ENCODE measurements around the gene SUPT5H. TPM values are rescaled to one million over a fixed set of nuclear protein-coding genes. Genes with fewer than 3 reads are reported as not detected.

SUPT5H gene
- total RNA-seq (100 to 1,000 TPM in 3 of 5 donors, 10 to 100 TPM in 2; 61.7 to 127 (median 101) TPM), polyA plus RNA-seq (100 to 1,000 TPM in 2 of 3 donors, 10 to 100 TPM in 1; 97.2 to 121 (median 118) TPM)
- long read RNA-seq, donor 1, partial matches to known transcripts: 0 of 2 reads
- long read RNA-seq, donor 1, other reads (novel, unspliced or antisense): 0 of 2 reads
- long read RNA-seq, donor 2, partial matches to known transcripts: 0 of 5 reads
- long read RNA-seq, donor 2, other reads (novel, unspliced or antisense): 5 of 5 reads
- long read RNA-seq, donor 3, partial matches to known transcripts: 0 of 1 reads
- long read RNA-seq, donor 3, other reads (novel, unspliced or antisense): 0 of 1 reads
- long read RNA-seq, donor 4: 0 reads
- long read RNA-seq, donor 5, partial matches to known transcripts: 0 of 3 reads
- long read RNA-seq, donor 5, other reads (novel, unspliced or antisense): 0 of 3 reads
- long read RNA-seq, donor 6, partial matches to known transcripts: 16 of 20 reads
- long read RNA-seq, donor 6, other reads (novel, unspliced or antisense): 0 of 20 reads
- long read RNA-seq, donor 7, partial matches to known transcripts: 0 of 2 reads
- long read RNA-seq, donor 7, other reads (novel, unspliced or antisense): 0 of 2 reads
- long read RNA-seq, donor 8, partial matches to known transcripts: 0 of 3 reads
- long read RNA-seq, donor 8, other reads (novel, unspliced or antisense): 0 of 3 reads
- long read RNA-seq, donor 9, partial matches to known transcripts: 7 of 9 reads
- long read RNA-seq, donor 9, other reads (novel, unspliced or antisense): 0 of 9 reads
- long read RNA-seq, donor 10, partial matches to known transcripts: 0 of 3 reads
- long read RNA-seq, donor 10, other reads (novel, unspliced or antisense): 0 of 3 reads

GRCh38 chr19:39445196-39446111 is at the start of gene SUPT5H:
SUPT5H (plus strand) TSS chr19:39445582; CDS start chr19:39445891, 309 bp downstream.
- peak; percentile 99 for TF ChIP-seq POLR2AphosphoS5 (IDR thresholded peaks at IDR 0.05)
- TF ChIP-seq POLR2A (IDR thresholded peaks at IDR 0.05): peak in 2 of 4 donors; percentile 81 to 96
- TF ChIP-seq CTCF (IDR thresholded peaks at IDR 0.05): no peak
- peak; percentile 98 to 99 for DNase-seq
- peak within 1 kb of the TSS; percentile 68 to 97 (median 86) for H3K4me3 ChIP-seq
- intact Hi-C loops (cut with DNase I; ENCODE audit: low total_unique reads): no loop called here
- peaks cover 21 to 62% (median 46%) of the 10 kb centered on the region in 4 donors for H3K4me1 ChIP-seq
- WGBS, 5 donors: 0 to 1% (median 0%) methylated on average over 44 to 68 of the region's 68 CpGs
- no peaks in the 10 kb centered on the region for H3K9me3 ChIP-seq
- H3K27me3 ChIP-seq: no peaks in the 10 kb centered on the region
- peak within 1 kb of the TSS; percentile 78 to 96 (median 94) for H3K27ac ChIP-seq
- peaks cover 0 to 22% (median 9%) of the 10 kb centered on the region in 4 donors for H3K36me3 ChIP-seq

DNA sequence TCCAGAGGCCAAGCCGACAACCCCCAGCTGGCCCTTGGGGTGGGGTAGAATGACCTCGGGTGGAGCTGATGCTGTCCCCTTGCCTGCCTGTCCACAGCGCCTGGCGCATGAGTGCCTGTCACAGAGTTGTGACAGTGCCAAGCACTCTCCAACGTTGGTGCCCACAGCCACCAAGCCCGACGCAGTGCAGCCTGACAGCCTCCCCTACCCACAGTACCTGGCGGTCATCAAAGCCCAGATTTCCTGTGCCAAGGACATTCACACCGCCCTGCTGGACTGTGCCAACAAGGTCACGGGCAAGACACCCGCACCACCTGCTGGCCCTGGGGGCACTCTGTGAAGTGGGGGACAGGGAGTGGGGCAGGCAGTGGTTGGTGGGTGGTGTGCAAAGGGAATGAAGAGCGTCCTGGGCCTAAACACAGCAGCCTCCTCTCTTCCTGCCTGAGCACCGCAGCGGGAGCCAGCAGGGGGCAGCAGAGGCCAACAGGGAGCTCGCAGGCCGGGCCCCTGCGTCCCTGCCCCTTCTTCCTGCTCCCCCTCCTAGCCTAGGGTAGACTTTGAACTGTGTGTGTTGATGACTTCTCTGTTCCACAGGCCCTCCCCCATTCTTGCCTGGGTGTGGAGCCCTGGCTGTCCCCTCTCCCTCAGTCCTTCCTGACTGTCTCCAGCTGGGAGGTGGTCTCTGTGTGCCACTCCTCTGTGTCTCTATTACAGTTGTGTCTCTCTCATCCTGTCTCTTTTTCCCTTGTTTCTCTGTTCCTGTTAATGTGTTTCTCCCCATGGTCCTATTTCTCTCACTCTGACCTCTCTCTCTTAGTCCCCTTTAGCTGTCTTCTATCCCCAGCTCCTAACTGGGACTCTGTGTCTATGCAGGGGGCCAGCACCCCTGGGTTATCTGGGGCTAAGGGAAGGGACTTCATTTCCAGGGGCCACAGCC is 47.8 kb upstream of the SUPT5H start:
- no peak for TF ChIP-seq EP300 (IDR thresholded peaks at IDR 0.05)
- no peak for TF ChIP-seq POLR2A (IDR thresholded peaks at IDR 0.05)
- peak in 6 of 7 experiments; percentile 25 to 99 (median 98) for TF ChIP-seq CTCF (IDR thresholded peaks at IDR 0.05)
- peak; percentile 63 to 94 (median 78) for TF ChIP-seq POLR2AphosphoS5 (IDR thresholded peaks at IDR 0.05)
- peaks cover 37 to 72% (median 48%) of the 10 kb centered on the region in 4 donors for H3K4me1 ChIP-seq
- H3K36me3 ChIP-seq: peaks cover 17 to 43% (median 39%) of the 10 kb centered on the region in 4 donors
- 17 to 26% (median 19%) methylated on average over 14 to 17 of the region's 17 CpGs for WGBS, 5 donors
- H3K27ac ChIP-seq: peak overlapping the region; percentile 84 to 100 (median 98)
- H3K4me3 ChIP-seq: peak overlapping the region in 1 of 4 donors; percentile 24
- no peaks in the 10 kb centered on the region for H3K27me3 ChIP-seq
- peak; percentile 96 for DNase-seq
- no peaks in the 10 kb centered on the region for H3K9me3 ChIP-seq
- intact Hi-C loops (cut with DNase I; ENCODE audit: low total_unique reads): no loop called here

- WGBS, 5 donors: 49 to 71% (median 66%) methylated on average over 6 to 11 of the region's 11 CpGs
- TF ChIP-seq POLR2AphosphoS5 (IDR thresholded peaks at IDR 0.05) (peak in 2 of 3 donors; percentile 66 to 69), CTCF (IDR thresholded peaks at IDR 0.05) (no peak)
- DNase-seq: peak; percentile 73 to 83
- Histone ChIP-seq H3K4me1 (peaks cover 36 to 72% (median 50%) of the 10 kb centered on the region in 4 donors), H3K27ac (peak overlapping the region; percentile 84 to 100 (median 98)), H3K9me3 (no peaks in the 10 kb centered on the region), H3K4me3 (peak overlapping the region in 1 of 4 donors; percentile 24), H3K36me3 (peaks cover 14 to 39% (median 36%) of the 10 kb centered on the region in 4 donors), H3K27me3 (no peaks in the 10 kb centered on the region)
- intact Hi-C loops (cut with DNase I; ENCODE audit: low total_unique reads): no loop called here
These were observed 47.0 kb upstream of the SUPT5H start for GRCh38 chr19:39398297-39398864.
